ENCODE results near the gene NMD3. TPM values are rescaled to one million over a fixed set of nuclear protein-coding genes. Genes with fewer than 3 reads are reported as not detected.

NMD3 gene
- total and polyA plus RNA-seq, 10 donors = 13.3 to 46.6 (median 33.0) TPM

GRCh38 chr3:161230621-161231171 lies 9.6 kb downstream of the NMD3 start:
- TF ChIP-seq POLR2A (IDR thresholded peaks at IDR 0.05) (no peak), CTCF (IDR thresholded peaks at IDR 0.05 in 8 of 11, conservative IDR thresholded peaks at IDR 0.05 in 3 of 11) (no peak), POLR2AphosphoS5 (IDR thresholded peaks at IDR 0.05) (no peak)
- Histone ChIP-seq H3K9me3 (no peaks in the 10 kb centered on the region), H3K4me1 (peaks cover 0 to 10% (median 1%) of the 10 kb centered on the region in 6 donors), H3K27ac (no peak overlapping the region), H3K36me3 (peaks cover 3 to 100% (median 55%) of the 10 kb centered on the region in 6 donors), H3K27me3 (replicated peaks in 1 of 7) (no peaks in the 10 kb centered on the region), H3K4me3 (no peak overlapping the region)
- 95 to 98% (median 96%) methylated on average over 2 of the region's 2 CpGs for WGBS, 5 donors
- no peak for DNase-seq
- intact Hi-C loops (cut with DNase I; ENCODE audit: low total_unique reads) = no loop called here

- Histone ChIP-seq H3K27me3 (replicated peaks in 1 of 7) (no peaks in the 10 kb centered on the region), H3K9me3 (no peaks in the 10 kb centered on the region), H3K4me3 (no peak overlapping the region), H3K27ac (no peak overlapping the region), H3K36me3 (peaks cover 3 to 100% (median 58%) of the 10 kb centered on the region in 6 donors), H3K4me1 (peaks cover 0 to 5% (median 0%) of the 10 kb centered on the region in 6 donors)
- TF ChIP-seq POLR2A (IDR thresholded peaks at IDR 0.05) = no peak
- TF ChIP-seq CTCF (IDR thresholded peaks at IDR 0.05 in 8 of 11, conservative IDR thresholded peaks at IDR 0.05 in 3 of 11) = no peak
- TF ChIP-seq POLR2AphosphoS5 (IDR thresholded peaks at IDR 0.05) = no peak
- DNase-seq = no peak
- intact Hi-C loops (cut with DNase I; ENCODE audit: low total_unique reads) = no loop called here
- WGBS, 5 donors = 94 to 98% (median 95%) methylated on average over 2 of the region's 2 CpGs
These were observed 10.8 kb downstream of the NMD3 start for GRCh38 chr3:161231861-161232260.

- Histone ChIP-seq H3K9me3 (no peaks in the 10 kb centered on the region), H3K27me3 (replicated peaks in 1 of 7) (no peaks in the 10 kb centered on the region), H3K4me3 (no peak overlapping the region), H3K36me3 (peaks cover 3 to 100% (median 54%) of the 10 kb centered on the region in 6 donors), H3K4me1 (peaks cover 0 to 5% (median 0%) of the 10 kb centered on the region in 6 donors), H3K27ac (no peak overlapping the region)
- 91 to 97% (median 95%) methylated on average over 1 of the region's 1 CpG for WGBS, 5 donors
- TF ChIP-seq POLR2A (IDR thresholded peaks at IDR 0.05) (no peak), CTCF (IDR thresholded peaks at IDR 0.05 in 8 of 11, conservative IDR thresholded peaks at IDR 0.05 in 3 of 11) (no peak), POLR2AphosphoS5 (IDR thresholded peaks at IDR 0.05) (no peak)
- intact Hi-C loops (cut with DNase I; ENCODE audit: low total_unique reads) = no loop called here
- no peak for DNase-seq
These were observed 12.4 kb downstream of the NMD3 start for GRCh38 chr3:161233557-161233956.

- Histone ChIP-seq H3K4me1 (no peaks in the 10 kb centered on the region), H3K27ac (no peak overlapping the region), H3K36me3 (peaks cover 3 to 100% (median 56%) of the 10 kb centered on the region in 6 donors), H3K9me3 (no peaks in the 10 kb centered on the region), H3K4me3 (no peak overlapping the region), H3K27me3 (replicated peaks in 1 of 7) (no peaks in the 10 kb centered on the region)
- TF ChIP-seq POLR2A (IDR thresholded peaks at IDR 0.05) (no peak), POLR2AphosphoS5 (IDR thresholded peaks at IDR 0.05) (no peak), CTCF (IDR thresholded peaks at IDR 0.05 in 8 of 11, conservative IDR thresholded peaks at IDR 0.05 in 3 of 11) (no peak)
- WGBS, 5 donors = 85 to 94% (median 93%) methylated on average over 2 of the region's 2 CpGs
- intact Hi-C loops (cut with DNase I; ENCODE audit: low total_unique reads) = no loop called here
- no peak for DNase-seq
These were observed 15.1 kb downstream of the NMD3 start for GRCh38 chr3:161236240-161236639.
